HL-60/S4 treated with phorbol 12-myristate 13-acetate at 8.2 ng/mL for 4 days and 3 days (cell line): Measurements from ENCODE around the gene ADARB2.
"Not testable (repeated sequence)": the region's sequence is repeated elsewhere in the genome, so short reads cannot be mapped to it uniquely, and the experiment has no call there.

Source experiments
- in situ Hi-C: fragments of 300-500 bp; cut with MboI; formaldehyde crosslinking; loops from 2 replicates; pipeline ENCODE4 v1.15.0; 2022; ENCODE audit warnings: low sequenced_read_pairs

The ADARB2 gene

GRCh38 chr10:1737222-1738061, at the start of gene ADARB2:
ADARB2 (minus strand) TSS chr10:1737525.
- in situ Hi-C loops = no loop called here

GRCh38 chr10:1785835-1786234, 48.5 kb upstream of the ADARB2 start:
- in situ Hi-C loops = no loop called here

GRCh38 chr10:1782841-1783240, 45.5 kb upstream of the ADARB2 start:
- in situ Hi-C loops = no loop called here

- in situ Hi-C loops = no loop called here
Measured at GRCh38 chr10:1779796-1780195, 42.5 kb upstream of the ADARB2 start.

- in situ Hi-C loops = no loop called here
Measured at GRCh38 chr10:1778375-1778969, 41.1 kb upstream of the ADARB2 start.

- in situ Hi-C loops = no loop called here
Measured at GRCh38 chr10:1776127-1776662, 38.9 kb upstream of the ADARB2 start.

- in situ Hi-C loops = no loop called here
Measured at GRCh38 chr10:1774796-1775195, 37.5 kb upstream of the ADARB2 start.

- in situ Hi-C loops = not testable (repeated sequence)
Measured at GRCh38 chr10:1773204-1773603, 35.9 kb upstream of the ADARB2 start.

- in situ Hi-C loops = no loop called here
Measured at GRCh38 chr10:1766049-1766448, 28.7 kb upstream of the ADARB2 start.

GRCh38 chr10:1762076-1762475, 24.8 kb upstream of the ADARB2 start:
- in situ Hi-C loops = no loop called here

GRCh38 chr10:1754506-1755153, 17.3 kb upstream of the ADARB2 start:
- in situ Hi-C loops = no loop called here

GRCh38 chr10:1752153-1752552, 14.8 kb upstream of the ADARB2 start:
- in situ Hi-C loops = no loop called here

GRCh38 chr10:1747590-1748157, 10.3 kb upstream of the ADARB2 start:
- in situ Hi-C loops = no loop called here

GRCh38 chr10:1746796-1747195, 9.5 kb upstream of the ADARB2 start:
- in situ Hi-C loops = no loop called here

- in situ Hi-C loops = no loop called here
Measured at GRCh38 chr10:1745780-1746456, 8.6 kb upstream of the ADARB2 start.

GRCh38 chr10:1744524-1744923, 7.2 kb upstream of the ADARB2 start:
- in situ Hi-C loops = no loop called here

GRCh38 chr10:1743141-1743540, 5.8 kb upstream of the ADARB2 start:
- in situ Hi-C loops = no loop called here

GRCh38 chr10:1741450-1741849, 4.1 kb upstream of the ADARB2 start:
- in situ Hi-C loops = no loop called here

GRCh38 chr10:1739751-1740150, 2.4 kb upstream of the ADARB2 start:
- in situ Hi-C loops = no loop called here

- in situ Hi-C loops = no loop called here
Measured at GRCh38 chr10:1738950-1739349, 1.6 kb upstream of the ADARB2 start.

- in situ Hi-C loops = no loop called here
Measured at GRCh38 chr10:1736972-1737221, 428 bp downstream of the ADARB2 start.
